HG02852 (cell line): ENCODE measurements around the gene TTLL10.
"Not testable (repeated sequence)": the region's sequence is repeated elsewhere in the genome, so short reads cannot be mapped to it uniquely, and the experiment has no call there.

Source experiments
- ATAC-seq: cut with Tn5 transposase; IDR thresholded peaks from one replicate; pipeline ENCODE4 v1.9.1; 2021; ENCODE audit warnings: mild to moderate bottlenecking, moderate library complexity; ENCODE audit not compliant: unreplicated experiment

The TTLL10 gene

DNA sequence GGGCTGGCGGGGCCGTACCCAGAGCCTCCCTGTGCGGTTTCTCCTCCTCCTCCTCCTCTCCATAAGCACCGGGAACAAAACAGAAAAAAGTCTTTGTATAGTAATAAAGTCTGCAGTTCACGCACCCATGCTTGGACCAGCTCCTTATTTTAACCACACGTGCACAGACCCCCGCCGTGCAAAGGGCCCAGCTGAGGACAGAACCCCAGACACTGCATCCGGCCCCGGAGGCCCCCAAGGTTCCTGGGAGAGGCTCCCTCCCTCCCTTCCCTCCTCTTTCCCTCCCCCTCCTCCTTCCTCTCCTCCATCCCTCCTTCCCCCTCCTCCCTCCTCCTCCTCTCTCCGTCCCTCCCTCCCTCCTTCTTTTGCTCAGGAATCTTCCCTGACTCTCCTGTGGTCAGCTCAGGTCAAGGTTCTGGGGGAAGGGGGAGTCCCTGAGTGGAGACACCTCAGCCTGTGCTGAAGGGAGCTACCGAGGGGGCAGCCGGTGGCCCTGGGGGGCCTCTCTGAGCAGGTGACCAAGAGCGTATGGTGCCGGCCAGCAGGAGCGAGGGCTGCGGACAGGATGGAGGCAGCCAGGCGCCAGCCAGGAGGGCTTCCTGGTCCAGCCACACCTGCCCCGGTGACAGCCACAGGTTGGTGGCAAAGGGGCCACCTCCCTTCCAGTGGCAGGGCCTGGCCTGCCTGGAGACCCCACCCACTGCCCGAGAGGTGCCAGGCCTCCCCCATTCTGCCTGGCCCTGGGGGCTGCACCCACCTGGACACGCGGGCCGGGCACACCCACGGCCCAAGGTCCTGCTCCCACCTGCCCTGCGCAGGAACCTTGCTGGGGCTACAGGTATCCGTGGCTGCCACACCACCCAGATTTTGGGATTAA lies 3.2 kb upstream of the TTLL10 start:
- no peak for ATAC-seq

DNA sequence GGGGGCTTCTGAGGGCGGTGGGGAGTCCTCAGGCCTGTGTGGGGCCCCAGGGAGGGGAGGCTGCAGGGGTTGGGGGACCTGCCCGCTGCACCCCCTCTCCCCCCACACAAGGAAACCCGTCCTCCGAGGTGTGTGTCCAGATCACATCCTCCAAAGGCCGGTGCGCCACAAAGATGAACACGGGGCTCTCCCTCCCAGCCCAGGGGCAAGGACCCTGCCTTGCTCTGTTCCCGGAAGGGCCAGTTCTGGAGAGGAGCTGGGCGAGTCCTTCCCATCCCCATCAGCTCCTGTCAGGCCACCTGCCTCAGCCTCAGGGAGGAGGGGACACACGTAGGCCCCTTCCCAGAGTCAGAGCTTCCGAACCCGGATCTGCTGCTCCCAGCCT lies 2.5 kb upstream of the TTLL10 start:
- ATAC-seq = no peak

- no peak for ATAC-seq
Measured at GRCh38 chr1:1171546-1172340, 1.9 kb upstream of the TTLL10 start.

- ATAC-seq = no peak
Measured at GRCh38 chr1:1173061-1173792, 453 bp upstream of the TTLL10 start.

GRCh38 chr1:1175221-1176062 lies 1.8 kb downstream of the TTLL10 start:
- ATAC-seq = no peak

- not testable (repeated sequence) for ATAC-seq
Measured at GRCh38 chr1:1176063-1176761, 2.5 kb downstream of the TTLL10 start.

GRCh38 chr1:1176931-1177330 lies 3.3 kb downstream of the TTLL10 start:
- no peak for ATAC-seq

GRCh38 chr1:1177452-1178206 lies 3.9 kb downstream of the TTLL10 start:
- ATAC-seq = no peak

DNA sequence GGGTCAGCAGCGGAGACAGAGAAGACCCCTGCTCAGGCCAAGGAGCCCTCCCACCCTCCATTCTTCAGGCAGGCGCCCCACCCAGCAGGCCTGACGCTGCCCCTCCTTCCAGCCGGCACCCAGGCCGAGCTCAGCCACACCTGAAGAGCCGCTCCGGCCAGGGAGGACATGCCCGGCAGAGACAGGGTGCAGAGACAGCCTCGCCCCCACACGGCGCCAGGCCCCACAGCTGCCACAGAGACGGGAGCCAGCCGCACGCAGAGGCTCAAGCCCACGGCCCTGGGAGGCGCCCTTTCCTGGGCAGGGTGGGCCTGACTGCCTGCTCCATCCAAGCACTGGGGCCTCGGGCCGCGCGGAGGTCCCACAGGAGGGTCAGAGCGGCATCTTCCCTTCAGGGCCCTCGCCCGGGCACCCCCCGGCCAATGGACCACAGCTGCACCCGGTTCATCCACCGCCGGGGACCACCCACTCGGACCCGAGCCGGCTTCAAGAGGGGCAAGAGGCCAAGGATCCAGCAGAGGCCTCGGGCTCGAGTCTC lies 5.2 kb downstream of the TTLL10 start:
- no peak for ATAC-seq

GRCh38 chr1:1179346-1179982 lies 5.8 kb downstream of the TTLL10 start:
- no peak for ATAC-seq

GRCh38 chr1:1179983-1180861 lies 6.5 kb downstream of the TTLL10 start:
- ATAC-seq = no peak

DNA sequence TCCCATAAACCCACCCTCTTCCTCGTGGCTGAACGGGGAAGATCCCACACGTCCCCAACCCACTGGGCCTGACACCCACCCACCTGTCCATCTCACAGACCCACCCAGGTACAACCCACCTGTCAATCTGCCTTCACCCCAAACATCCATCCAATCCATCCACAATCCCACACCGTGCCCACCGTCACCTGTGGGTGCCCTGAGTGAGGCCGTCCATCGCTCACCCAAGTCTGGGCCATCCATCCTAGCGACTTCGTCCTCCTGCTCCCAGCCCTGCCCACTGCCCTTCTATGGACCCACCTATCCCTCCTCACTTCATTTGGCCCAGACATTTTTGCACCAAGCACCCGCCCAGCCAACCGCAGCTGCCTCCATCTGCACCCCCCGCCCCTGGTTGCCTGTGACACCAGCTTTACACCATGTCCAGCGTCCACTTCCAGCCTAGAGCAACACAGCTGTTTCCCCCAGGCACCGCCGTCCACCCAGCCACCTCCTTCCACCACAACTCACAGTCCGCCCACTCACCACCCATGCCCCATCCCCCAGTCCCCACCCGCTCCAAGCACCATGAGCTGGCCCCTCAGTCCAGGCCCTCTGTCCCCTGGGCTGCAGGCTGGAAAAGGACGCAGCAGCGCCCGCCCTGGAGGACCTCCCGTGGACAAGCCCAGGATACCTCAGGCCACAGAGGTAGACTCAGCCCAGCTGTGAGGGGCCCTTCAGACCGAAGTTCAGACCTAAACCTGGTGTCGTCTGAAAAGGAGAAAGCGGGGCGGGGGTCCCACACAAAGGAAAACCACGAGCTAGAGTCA lies 7.7 kb downstream of the TTLL10 start:
- no peak for ATAC-seq

DNA sequence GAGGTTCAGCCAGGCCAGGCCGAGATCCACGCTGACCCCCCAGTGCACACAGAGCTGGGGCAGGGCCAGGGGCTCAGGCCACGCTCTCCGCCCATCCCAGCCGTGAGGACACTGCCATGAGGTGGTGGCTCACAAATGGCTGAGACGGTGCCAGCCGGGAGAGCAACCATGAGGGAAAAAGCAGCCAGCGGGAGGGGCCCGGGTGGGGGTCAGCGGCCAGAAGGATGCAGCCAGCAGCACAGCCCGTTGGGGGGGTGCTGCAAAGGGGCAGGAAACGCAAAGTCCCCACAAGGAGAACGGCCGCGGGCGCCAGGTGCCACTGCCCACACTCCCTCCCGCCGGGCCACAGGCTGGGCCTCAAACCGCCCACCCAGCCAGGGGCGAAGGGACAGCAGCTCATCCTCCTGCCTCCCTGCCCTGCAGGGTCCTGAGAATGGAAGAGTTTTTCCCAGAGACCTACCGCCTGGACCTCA lies 8.3 kb downstream of the TTLL10 start:
- no peak for ATAC-seq

DNA sequence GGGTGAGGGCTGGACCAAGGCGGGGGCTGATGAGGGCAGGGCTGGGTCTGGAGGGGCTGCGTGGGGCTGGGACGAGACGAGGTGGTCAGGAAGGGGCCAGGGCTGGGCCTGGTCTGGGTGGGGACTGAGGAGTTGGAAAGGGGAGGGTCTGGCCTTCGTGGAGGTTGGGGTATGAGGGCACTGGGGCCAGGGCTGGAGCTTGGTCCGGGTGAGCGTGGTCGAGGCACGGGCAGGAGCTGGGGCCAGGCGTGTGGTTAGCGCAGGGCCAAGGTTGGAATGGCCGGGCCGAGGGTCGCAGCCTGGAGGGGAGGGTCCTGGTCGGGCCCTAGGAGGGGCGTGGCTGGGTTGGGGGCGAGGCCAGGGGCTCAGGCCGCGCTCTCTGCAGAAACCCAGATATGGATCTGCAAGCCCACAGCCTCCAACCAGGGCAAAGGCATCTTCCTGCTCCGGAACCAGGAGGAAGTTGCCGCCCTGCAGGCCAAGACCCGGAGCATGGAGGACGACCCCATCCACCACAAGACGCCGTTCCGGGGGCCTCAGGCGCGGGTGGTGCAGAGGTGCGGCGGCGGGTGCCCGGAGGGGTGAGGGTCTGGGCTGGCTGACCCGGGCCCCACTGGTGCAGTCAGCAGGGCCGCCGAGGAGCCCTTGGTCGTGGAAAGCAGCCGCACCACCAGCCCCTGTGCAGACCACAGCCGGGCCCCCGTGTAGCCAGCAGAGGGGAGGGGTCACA lies 9.0 kb downstream of the TTLL10 start:
- no peak for ATAC-seq

GRCh38 chr1:1183221-1183747 lies 9.6 kb downstream of the TTLL10 start:
- no peak for ATAC-seq
